C4-2B (cell line): ENCODE measurements around the gene NECTIN1.

ENCODE experiments used
- H3K27ac ChIP-seq: fragments of 450-650 bp; 2 replicates; pipeline ENCODE4 v1.5.1; 2017
- CTCF ChIP-seq: fragments of 450-650 bp; conservative IDR thresholded peaks from 2 replicates; pipeline ENCODE4 v1.5.1; 2017; ENCODE audit warnings: mild to moderate bottlenecking
- ZFX ChIP-seq: fragments of 450-650 bp; IDR thresholded peaks from 2 replicates; pipeline ENCODE4 v1.6.1; 2017

Gene NECTIN1

DNA sequence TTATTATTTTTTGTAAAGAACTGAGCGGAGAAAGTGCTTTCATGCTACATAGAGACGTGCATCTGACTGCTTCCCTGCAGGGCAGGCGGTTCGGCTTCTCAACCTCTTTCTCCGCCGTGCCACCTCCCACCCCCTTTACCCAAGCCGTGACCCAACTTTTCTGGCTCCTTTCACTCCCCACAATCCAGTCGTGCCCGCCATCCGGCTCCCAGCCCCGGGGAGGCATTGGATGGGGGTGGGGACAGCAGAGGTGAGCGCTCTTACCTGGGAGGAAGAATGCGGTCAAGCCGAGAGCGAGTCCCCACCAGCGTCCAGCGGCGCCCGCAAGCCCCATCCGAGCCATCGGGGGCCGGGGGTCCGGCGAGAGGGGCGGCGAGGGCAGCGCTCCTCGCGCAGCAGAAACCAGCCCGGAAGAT is 781 bp downstream of the NECTIN1 start:
- TF ChIP-seq ZFX (no peak), CTCF (no peak)
- H3K27ac ChIP-seq = peak overlapping the region; percentile 96

DNA sequence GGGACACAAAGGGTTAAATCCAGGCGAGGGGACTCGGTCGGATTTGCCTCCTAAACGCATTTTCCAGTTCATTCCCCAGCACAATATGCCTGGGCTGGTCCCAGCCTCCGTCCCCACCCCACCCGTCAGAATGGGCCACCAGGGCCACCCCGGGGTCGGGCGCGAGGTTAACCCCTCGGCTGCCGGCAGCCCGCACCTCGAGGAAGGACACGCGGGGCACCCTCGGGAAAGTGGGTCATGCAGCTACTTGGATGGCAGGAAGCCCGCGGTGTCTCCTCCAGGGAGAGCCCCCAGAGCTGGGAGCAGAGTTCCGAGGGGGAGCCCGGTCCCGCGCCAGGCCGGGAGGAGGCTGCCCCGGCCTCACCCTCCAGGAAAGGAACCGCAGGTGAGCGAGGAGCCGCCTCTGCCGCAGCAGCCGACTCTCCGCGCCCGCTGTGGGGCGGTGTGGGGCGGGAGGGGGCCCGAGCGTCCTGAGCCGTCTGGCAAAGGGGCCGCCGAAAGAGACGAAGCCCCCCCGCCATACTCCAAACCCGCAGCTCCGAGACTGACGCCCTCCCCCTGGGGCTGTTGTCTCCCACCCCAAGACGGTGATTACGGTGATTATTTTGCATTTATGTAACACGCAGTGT is 1.4 kb downstream of the NECTIN1 start:
- TF ChIP-seq CTCF (peak; percentile 68), ZFX (no peak)
- peak overlapping the region; percentile 96 for H3K27ac ChIP-seq

DNA sequence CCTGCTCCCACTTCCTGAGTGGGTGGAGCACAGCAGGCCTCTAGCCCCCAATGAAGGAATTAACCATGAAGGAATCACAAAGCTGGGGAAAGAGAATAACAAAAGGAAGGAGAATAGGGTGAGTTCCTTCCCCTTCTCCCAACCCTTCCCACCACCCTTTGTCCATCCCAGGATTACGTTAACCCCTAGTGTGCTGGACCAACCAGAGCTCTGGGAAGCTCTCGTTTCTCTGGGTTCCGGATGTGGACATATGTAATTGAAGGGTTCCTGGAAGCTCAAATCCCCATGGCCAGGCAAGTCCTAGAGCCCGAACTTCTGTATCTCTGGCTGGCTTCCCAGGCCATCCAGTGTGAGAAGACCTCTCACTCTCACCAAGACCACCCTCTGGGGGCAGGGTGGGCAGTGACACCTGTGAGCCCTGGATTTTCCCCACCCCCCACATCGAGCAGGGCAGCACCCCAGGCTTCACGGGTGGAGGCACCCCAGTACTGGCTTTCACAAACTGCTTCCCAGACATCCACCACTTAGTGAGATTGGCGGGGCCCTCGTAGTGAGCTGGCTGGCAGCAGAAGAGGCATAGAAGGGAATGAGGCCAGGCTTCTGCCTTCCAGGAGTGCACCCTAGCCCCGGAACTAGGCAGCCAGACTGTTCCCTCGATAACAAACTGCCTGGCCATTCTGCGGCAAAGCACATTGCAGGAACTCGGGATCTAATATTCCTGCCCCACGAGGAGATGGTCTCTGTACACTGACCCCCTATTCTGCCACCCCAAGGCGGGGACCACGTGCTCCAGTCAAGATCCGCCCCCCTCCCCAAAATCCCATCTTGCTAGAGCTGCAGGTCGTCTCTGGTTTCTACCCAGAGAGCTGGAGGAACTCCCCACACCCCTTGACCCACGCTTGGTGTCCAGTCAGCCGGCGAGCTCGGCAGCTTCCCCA is 2.1 kb downstream of the NECTIN1 start:
- TF ChIP-seq ZFX = no peak
- peak overlapping the region; percentile 96 for H3K27ac ChIP-seq

GRCh38 chr11:119726150-119726553 is 2.8 kb downstream of the NECTIN1 start:
- no peak overlapping the region for H3K27ac ChIP-seq
- TF ChIP-seq ZFX (no peak), CTCF (no peak)

DNA sequence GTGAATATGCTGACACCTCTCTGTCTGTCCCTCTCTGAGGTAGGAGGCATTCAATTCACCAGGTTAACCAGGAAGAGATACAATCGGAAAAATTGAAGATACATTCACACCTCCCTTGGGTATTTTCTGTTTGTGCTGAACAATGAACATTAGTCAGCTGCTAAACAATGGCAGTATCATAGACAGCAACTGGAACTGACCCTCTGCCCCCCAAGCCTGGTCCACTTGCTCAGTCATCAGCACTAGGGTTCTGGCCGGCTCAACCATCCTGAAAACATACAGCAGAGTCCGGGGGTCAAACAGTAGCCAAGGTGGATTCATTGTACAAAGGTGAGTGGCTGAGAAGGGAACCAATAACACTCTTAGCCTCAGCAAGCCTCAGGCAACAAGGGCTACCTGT is 4.0 kb downstream of the NECTIN1 start:
- H3K27ac ChIP-seq = no peak overlapping the region
- TF ChIP-seq ZFX (no peak), CTCF (no peak)

DNA sequence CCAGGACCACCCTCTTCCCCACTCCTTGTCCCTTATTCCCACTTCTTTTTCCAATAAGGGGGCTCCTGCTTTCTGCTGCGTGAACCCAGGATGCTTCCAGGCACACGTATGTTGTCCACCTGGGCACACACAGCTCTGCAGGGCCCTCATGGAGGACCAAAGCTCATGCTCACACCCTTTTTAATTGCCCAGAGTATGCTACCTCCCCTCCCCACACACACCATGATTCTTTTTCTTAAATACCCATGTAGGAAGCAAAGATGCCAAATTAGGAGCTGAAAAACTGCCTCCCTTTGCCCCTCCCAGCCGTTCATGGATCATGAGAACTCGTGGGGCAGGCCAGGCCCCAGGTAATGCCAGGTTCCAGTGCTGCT is 5.1 kb downstream of the NECTIN1 start:
- TF ChIP-seq ZFX (no peak), CTCF (no peak)
- no peak overlapping the region for H3K27ac ChIP-seq

DNA sequence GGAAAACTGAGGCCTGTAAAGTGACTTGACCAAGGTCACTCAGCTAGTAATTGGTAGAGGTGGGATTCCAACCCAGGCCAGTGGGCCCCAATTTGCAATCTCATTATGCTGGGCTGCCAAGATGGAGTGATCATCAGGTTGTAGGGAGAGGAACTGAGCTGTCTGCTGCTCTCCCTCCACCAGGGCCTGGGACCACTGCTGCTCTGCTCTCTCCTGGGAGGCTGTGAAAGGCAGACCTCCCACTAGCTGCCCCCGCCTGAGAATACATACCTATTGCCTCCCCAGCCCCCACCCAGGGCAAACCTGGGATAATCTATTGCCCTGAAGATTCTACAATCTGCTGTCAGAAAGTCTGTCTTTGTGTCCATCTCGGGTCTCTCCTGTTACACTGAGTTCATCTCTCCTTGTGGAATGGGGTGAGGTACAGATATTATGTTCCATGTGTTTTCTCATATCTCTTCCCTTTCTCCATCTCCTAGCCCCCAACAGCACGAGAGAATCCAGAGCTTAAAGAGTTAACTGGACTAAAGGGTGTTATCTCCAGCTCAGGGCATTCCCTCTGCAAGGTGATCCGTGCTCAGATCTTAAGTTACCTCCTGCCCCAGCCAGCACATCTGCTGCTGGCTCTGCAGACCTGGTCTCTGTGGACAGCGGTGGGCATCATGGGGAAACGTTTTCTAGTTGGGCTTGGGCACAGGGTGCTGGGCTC is 5.6 kb downstream of the NECTIN1 start:
- no peak for TF ChIP-seq ZFX
- TF ChIP-seq CTCF = no peak
- H3K27ac ChIP-seq = no peak overlapping the region
